Stimulated activated CD8-positive, alpha-beta memory T cell treated with anti-CD3 and anti-CD28 coated beads, Interleukin-2, amount 100 ng/mL, for 48 hours (primary cell): ENCODE results near the gene MORC2.

Experiments used
- DNase-seq, 2 donors: peaks; one replicate each; pipeline ENCODE4 v3.0.0-alpha.2; 2020; ENCODE audit warnings: low read depth in 2 of 2

Gene MORC2

DNA sequence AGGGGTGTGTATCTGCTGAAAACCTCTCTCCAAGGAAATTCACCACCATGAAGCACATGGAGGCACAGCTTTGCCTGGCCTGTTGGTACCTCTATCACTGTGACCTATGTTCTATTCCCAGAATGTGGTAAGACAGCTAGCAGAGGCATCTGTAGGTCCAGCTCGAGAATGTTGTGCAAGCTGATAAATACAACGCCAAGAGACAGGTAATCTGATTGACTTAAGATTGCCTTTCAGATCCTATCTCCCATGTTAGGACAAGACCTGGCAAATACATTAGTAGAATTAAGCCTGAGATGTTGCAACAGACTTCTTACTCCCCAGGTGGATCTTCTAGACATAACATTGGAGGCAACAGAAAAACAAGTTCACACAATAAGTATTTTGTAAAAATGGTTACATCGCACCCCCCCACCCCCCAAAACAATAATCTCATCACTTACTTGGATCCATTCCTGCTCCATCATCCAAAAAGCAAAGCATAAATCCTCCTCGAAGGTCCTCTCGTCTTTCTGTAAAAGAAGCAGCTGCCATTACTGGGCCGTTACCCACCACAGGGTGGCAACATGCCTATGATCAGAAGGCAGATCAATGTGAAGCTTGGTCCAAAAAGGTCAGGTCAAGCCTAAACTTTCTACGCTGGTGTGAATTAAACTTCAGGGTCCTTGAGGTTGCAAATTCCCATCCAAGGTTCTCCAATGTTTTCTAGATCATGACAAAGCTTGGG is 18.5 kb downstream of the MORC2 start:
- DNase-seq = no peak

DNA sequence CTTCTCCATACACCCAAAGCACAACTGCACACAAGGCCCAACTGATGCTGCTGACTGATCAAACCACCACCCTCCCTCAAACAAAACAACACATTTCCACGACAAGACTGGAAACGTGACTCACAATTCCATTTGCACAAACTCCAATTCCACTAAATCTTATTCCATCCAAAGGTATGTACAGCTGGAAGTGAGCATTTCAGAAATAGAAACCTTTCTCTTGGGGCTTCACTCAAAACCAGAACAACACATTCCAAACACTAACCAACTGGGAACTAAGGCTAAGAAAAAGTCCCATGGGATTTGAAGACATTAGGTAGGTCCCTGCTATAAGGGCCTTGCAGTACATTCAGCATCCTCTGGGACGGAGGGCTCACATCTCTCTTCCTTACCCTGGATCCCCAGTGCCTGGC is 19.6 kb downstream of the MORC2 start:
- DNase-seq = no peak

DNA sequence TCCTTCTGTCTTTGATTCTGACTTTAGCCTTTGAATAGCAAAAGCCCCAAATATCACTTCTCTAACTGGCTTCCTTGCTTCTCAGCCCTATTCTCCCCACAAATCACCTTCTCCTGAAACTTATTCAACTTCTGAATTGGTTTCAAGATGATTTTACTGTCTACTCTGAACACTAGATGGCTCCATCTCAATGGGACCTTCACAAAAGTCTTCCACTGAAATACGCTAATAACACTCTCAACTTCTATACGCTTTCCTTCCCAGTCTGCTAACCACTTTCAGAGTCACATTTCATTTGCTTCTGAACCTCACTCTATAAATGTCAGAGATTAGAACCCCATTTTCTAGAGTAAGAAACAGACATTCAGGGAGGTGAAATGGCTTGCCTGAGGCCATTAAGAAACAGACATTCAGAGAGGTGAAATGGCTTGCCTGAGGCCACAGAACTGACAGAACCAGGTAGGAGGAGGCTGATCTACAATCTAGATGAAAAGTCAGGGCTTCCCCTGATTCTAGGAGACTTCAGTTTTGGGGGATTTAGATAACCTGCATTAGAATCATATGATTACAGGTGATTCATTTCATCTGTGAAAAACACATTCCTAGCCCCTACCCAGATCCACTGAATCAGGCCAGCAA is 20.6 kb downstream of the MORC2 start:
- no peak for DNase-seq

DNA sequence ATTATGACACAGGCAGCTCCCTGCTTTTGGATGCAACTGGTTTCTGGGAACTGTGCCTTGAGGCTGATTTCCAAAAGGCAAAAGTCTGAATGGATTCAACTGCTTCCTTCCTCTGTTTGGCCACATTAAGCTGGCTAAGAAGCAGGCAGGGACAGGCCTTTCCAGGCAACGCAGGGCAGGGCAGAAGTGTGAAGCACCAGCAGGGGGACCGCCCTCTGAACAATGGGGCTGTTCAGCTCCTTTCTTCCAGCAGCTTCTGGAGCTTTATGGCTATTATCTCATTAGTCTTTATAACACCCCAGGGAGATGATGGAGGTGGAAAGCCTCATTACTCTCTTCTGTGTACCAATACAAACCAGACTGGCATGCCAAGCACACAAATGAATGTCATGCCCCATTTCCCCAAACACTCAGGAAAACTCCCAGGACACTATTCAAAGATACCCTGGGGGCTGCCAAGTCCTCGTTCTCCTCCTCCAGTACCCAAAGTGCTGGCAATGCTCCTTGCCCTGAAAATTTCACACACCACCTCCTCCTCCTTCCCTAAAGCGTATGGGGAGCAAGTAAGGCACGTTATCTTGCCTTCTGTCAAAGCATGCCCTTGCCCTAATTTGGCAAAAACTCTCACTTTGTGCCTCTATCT is 21.3 kb downstream of the MORC2 start:
- DNase-seq = no peak

DNA sequence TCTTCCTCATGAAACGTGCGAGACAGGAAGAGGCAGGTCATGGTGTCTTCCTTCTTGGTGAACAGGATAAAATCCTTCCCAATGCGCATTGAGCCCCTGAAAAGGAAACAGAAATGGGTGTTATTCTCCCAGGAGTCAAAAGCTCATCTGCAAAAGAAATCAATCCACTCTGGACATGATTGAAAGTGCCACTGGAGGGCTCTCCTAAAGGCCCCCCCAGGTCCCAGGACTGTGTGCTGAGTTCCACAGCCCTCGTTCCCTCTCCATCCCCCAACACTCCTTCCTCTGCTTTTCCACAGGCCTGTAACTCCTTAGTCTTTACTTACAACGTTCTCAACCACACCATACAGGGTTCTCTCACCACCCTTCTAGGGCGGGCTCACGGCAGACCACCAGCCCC is 22.2 kb downstream of the MORC2 start:
- no peak for DNase-seq

DNA sequence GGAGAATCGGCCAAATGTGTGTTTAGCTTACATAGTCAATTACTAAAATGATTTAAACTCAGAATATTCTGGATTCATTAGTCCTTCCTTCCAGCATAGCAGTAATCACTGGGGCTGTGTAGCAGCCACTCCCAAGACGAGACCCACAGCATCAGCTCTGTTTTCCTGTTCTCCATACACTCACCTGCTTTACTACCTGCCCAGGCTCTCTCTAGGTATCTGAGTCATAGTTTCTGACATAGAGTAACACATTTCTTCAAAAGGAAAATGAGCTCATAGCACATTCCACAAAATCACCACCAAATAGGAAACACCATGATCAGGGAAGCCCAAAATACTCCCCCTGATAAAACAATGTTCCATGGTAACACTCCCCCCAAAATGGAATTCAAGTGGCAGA is 22.9 kb downstream of the MORC2 start:
- DNase-seq = no peak

DNA sequence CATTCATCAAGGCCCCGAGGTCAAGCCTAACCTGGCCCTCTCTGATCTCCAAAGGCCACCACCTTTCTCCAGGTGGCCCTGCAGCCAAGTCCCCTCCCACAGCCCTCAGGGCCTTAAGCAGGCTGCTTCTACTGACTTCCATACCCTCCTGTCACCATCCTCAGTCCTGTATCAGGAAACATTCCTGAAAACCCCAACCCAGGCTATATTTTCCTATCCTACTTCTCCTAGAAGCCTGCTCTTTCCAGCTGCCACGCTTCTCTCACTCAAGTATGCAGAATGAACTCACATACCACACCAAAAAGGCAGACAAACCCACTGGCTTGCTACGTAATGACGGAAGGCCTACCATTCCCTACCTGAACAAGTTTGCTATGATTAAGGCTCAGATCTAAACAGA is 23.6 kb downstream of the MORC2 start:
- no peak for DNase-seq

DNA sequence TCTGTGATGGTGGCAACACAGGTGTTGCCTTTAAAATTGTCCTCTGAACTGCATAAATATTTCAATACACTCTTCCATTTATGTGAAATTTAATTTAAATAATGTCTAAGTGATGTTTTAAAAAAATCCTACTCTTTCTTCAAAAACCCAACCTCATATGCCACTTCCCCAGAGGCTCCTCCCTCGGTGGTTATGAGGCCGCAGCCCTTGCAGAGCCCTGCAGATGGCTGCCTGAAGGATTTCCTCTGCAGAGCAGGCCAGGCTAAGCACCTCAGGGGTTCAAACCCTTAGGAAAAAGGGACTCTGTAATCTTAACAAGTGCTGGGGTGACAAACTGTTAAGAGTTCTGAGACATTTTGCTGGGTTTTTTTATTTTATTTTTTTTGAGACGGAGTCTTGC is 25.2 kb downstream of the MORC2 start:
- no peak for DNase-seq

DNA sequence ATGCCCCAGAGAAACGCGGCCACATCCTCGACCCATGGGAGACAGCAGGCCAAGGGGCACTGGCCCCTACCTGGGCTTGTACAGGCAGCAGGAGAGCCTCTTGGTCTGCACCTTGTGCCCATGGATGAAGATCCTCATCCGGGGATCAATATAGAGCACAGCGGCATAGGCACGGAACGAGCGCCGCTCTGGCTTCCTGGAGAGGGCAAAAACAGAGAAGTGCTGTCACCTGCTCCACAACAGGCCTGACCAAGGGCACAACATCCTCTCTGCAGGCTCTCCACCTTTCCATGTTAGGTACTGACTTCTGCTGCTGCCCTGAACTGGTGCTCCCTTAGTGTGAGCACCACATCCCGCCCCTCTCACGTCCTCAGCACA is 27.2 kb downstream of the MORC2 start:
- no peak for DNase-seq

DNA sequence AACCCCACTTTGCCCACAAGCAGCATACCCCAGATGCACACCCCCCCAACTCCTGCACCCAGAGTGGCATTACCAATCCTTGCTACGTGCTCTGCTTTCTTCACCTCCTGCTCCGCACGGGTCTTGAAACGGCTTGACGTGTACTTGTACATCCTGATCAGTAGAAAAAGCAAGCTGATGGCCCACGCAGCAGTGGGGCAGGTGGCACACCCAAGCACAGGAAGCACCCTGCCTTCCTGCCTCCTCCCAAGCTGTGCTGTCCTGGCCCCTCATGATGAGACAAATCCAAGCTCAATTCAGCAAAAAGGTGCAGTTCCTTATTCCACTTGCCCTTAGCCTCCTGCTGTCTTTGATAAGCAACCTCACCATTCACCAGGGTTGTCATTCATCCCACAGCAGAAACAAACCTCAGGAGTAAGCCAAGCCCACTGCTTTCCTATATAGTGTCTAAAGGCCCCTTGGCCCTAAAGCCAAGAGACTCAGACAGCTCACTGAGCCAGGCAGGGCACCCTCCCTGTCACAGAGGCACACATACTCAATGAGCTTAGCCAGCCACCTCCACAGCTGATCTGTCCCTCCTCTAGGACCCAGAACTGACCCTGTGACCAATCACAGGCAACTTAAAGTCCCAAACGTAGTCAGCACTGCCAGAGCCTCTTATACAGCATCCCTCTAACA is 27.8 kb downstream of the MORC2 start:
- no peak for DNase-seq

DNA sequence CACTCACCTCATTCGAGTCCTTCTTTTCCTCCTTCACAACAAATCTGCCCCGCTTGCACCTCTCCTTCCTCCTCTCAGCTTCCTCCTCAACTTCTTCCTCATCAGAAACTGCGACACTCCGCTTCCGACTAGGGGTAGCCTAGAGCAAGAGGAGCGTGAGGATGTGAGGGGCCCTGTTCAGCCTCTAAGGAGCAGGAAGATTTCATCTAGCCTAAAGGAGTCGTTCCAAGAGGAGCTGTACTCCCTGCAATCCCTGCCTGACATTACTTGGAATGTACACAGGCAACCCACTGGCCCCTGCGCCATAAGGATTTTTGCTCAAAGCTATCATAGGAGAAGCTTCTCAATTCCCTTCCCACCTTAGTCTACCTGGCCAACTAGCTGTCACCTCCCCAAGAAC is 34.5 kb downstream of the MORC2 start:
- DNase-seq = no peak

DNA sequence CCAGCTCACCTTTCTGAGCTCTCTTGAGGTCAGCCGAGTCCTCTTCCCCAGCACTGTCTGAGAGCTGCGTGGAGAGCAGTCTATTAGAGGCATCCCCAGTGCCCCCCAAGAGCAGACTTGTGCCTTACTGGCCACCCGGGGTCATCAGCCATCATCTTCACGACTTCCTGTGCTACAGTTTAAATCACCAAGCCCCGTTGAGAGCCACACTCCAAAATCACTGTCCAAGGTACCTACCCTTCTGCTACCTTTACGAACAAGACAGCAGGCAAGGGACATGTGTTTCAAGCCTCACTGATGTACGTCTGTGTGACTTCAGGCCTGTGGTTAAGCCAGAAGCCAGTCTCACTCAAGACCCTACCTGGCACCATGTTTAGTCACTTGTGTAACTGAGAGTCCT is 35.1 kb downstream of the MORC2 start:
- DNase-seq = no peak

DNA sequence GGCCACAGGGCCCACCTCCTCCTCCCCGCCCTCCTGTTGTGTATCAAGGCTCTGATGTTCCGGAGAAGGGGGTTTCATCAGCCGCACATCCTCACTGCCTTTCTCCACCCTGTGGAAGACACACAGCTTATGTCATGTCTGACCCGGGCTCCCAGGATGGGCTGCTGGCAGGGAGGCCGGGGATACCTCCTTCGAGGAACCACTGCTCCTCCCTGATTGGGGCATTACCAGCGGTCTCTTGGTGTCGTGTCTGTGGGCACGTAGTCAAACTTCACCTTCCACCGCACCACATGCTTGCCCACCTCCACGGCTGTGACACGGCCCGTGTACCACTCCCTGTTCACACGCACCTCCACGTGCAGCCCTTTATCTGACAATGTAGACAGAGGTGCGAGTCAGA is 35.9 kb downstream of the MORC2 start:
- no peak for DNase-seq

DNA sequence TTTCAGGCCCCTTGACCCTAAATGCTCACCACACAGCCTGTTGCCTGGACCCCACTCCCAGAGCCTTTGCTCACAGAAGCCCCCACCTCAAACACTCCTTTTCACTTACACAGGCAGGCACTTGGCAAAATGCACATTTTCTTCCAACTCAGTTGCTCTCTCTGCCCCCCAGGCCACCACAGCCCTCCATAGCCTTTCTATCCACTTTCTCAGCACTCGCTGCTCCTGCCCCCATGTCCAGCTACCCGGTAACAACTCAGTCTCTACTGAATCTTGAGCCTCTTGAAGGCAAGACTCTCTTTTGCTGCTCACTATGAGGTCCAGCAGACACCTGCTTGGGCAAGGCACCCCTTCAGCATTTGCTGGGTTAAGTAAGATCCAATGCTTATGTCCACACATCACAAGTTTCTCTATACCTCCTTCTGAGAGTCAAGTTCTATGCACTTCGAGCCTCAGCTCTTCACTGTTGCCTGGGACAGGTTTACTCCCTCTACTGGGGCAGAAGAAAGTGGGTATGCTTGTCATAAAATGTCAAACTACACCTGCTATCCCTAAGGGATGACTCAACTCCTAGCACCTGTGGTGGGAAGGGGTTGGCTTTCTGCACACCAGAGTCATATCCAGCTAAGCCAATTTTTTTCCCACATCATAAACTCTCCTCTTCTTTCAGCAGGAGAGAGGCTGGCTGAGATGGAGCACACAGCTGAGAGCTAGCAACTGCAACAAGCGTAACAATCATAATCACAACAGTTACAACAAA is 36.9 kb downstream of the MORC2 start:
- no peak for DNase-seq

DNA sequence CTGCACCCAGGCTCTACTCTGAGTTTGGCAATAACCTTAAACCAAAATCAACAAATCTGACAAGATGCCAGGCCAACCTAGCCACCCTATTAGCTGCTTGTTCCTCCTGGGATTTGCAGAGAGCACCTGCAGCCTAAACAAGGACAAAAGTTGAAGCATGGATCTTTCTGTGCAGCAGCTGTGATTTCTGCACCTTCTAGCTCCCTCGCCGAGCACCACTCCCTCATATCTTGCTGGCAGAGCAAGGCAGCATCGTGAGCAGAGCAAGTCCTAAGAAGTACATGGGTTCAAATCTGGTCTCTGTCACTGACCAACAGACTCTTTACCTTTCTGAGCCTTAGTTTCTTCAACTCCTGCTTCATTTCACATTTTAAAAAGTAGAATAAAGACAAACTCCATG is 38.3 kb downstream of the MORC2 start:
- no peak for DNase-seq

DNA sequence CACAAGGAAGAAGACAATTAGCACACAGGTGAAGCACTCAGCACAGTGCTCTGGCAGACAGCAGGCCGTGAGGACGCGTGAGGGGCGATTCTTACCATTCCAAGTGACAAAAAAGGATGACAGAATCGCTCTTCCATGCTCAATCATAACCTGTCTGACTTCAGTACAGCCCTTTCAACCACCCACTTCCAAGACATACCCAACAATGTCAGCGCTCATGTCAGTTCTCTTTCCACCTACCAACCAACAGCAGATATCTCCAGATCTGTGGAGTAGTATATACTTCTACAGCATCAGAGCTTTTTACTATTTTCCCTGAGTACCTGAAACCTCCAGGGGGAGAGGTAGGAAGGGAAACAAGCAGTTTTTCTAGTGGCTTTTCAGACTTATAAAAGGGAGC is 40.2 kb downstream of the MORC2 start:
- no peak for DNase-seq

DNA sequence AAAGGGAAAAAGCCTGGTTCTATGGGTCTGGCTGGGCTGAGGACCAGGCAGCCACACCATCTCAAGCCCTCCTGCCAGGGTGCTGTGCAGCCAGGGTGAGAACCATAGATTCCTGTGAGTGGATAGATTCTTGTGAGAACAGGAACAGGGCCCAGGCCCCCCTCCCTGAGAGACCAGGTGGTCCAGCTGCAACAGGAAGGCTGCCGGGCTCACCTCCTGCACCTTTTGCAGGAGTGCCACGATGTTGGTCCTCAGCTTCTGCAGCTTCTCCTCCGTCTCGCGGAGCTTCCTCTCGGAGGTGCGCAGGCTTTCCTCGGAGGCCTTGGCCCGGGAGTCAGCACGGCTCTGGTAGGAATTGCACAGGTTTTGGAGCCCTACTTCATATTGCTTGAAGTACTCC is 40.8 kb downstream of the MORC2 start:
- no peak for DNase-seq

DNA sequence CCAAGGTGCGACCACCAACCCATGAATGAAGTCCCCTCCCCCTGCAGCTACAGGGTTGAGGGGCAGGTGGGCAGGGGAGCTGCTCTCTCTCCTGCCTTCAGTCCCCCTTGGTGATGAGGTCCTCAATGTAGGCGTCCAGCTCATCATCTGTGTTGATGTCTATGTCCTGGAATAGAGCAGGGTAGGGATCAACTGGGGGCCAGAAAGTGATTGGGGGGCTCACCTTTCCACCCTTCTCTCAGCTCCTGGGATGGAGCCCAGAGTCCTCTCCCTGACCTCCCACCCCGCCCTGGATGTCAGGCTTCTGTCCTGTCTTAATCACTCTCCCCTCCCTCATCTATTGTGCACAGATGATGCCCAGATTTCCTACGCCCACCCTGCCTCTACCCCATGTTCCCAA is 41.9 kb downstream of the MORC2 start:
- DNase-seq = no peak

DNA sequence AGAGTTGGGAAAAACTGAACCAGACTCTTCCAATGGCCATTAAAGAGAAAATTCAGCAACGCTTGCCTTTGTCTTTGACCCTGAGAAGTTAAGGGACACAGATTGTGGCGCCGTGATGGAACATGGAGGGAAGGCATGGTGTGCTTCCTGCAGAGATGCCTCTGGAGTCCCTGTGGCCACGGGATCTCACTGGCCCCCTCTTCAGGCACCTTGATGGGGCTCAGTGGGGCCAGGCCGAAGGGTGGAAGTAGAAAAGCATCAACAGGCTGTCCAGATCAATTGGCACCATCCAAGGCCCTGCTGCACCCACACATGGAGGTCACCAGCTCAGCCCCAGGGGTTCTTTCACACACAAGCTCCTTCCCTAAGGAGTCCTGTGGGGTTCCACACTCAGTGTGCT is 42.9 kb downstream of the MORC2 start:
- DNase-seq = no peak

DNA sequence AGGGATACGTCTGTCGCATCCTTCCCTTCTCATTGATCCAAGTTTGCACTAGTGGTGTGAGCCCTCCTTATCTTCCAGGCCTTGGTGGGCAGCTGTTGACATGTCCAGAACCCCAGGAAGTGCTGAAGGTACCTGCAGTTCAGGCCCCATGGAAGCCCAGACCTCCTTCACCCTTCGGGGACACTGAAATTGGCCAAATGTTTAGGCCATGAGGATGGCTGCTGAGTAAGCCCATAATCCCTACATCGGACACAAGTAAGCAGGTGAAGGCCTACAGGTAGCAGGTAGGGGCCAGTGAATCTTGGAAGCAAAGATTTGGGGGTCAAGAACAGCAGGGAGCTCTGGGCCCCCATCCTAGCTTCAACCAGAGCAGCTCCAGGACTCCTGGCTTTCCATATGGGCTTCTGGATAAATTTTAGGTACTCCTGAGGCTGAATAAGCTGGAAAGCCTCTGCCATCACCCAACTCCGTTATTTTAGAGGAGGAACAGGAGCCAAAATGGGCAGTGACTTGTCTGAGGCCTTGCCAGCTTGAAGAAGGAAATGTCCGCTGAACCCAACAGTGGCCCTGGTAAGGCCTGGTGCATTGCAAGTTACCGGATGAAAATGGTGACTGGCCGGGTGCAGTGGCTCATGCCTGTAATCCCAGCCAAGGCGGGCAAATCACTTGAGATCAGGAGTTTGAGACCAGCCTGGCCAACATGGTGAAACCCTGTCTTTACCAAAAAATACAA is 45.2 kb downstream of the MORC2 start:
- DNase-seq = no peak

DNA sequence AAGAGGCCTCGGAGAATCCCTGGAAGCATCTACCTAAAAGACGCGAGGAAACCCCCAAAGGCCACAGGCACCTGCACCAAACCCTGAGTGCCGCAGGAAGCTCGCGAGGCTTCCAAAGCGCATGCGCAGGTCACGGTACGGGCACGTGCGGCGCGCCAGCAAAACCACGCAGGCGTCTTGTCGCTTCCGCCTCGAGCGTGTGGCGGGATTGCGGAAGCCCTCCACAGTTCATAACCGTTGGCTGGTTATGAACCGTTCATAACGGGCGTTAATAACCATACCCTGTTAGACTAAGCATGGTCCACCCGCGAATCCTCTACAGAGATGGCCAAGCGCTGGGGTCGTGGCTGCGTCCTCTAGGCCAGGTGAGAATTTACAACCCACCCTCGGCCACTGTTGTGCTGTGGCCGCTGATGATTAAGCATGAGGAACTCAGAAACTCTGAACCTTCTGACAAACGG is 46.4 kb downstream of the MORC2 start:
- peak; percentile 58 to 77 for DNase-seq
